OCI-LY3 (cell line): ENCODE data around the gene NUBPL.

Experiments
- CTCF ChIP-seq: fragments of 200-600, 300-600 bp; sonication (generic); IDR thresholded peaks from 2 replicates; pipeline ENCODE4 v1.5.1; 2014; ENCODE audit warnings: antibody characterized with exemption, low read length, low read depth
- EZH2phosphoT487 ChIP-seq: fragments of 200-600 bp; shearing (Covaris generic); IDR thresholded peaks from 2 replicates; pipeline ENCODE4 v1.6.1; 2018; ENCODE audit warnings: antibody characterized with exemption, mixed run types, low read depth

GRCh38 chr14:31578266-31578665 lies 17.1 kb downstream of the NUBPL start:
- TF ChIP-seq CTCF (no peak), EZH2phosphoT487 (no peak)
